Measurements from ENCODE around the gene SLC38A7.
"Not testable (repeated sequence)": the region's sequence is repeated elsewhere in the genome, so short reads cannot be mapped to it uniquely, and the experiment has no call there.

SLC38A7 gene

GRCh38 chr16:58678269-58678668 lies 6.3 kb downstream of the SLC38A7 start:
- no peak for DNase-seq

DNA sequence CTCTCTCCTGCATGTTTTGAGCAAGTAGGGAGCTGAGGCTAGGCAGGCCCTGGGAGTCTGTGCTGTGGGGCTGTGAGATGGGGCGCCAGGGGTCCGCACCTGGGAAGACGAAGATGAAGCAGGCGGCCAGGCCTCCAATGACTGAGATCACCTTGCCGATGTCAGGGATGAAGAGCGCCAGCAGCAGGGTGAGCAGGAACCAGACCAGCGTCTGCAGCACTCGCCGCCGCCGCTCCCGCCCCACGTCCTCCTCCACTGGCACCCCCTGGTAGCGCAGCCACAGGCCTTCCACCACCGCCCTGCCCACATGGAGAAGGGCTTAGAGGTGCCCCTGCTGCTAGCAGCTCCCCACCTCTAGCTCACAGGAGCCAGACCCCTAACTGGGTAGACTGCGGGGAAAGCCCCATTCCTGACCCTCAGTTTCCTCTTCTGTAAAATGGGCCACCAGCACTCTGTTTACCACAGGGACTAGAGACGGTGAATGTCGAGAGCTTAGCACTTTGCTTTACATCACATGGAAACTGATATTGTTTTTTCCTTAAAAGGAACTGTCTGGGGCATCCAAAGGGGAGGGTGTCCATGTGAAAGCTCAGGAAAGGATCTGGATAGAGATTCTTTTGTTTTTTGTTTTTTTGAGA lies 13.5 kb downstream of the SLC38A7 start:
- no peak for DNase-seq

DNA sequence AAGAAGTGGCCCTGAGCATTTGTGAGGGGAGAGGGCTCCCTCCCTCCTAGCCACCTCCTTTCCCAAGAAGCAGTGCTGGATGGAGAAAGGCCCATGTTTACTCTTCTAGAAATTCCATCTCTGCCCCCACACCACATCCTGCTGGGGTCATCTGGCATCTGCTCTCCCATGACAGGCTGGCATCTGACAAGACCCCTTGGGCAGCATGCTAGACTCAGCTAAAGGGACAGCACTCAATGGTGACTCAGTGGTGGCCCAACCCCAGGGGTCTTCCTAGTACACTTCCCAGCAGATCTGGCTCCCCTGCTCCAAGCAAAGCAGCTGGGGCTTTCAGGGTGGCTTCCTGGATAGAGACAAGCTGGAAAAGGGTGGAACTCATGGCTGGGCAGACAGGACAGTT lies 14.4 kb downstream of the SLC38A7 start:
- no peak for DNase-seq

GRCh38 chr16:58665200-58665599 lies 19.4 kb downstream of the SLC38A7 start:
- DNase-seq: no peak

GRCh38 chr16:58661199-58661830 lies 23.3 kb downstream of the SLC38A7 start:
- DNase-seq: peak; percentile 12

GRCh38 chr16:58659911-58660310 lies 24.7 kb downstream of the SLC38A7 start:
- not testable (repeated sequence) for DNase-seq

GRCh38 chr16:58658796-58659211 lies 25.8 kb downstream of the SLC38A7 start:
- no peak for DNase-seq

GRCh38 chr16:58656899-58657298 lies 27.7 kb downstream of the SLC38A7 start:
- no peak for DNase-seq

DNA sequence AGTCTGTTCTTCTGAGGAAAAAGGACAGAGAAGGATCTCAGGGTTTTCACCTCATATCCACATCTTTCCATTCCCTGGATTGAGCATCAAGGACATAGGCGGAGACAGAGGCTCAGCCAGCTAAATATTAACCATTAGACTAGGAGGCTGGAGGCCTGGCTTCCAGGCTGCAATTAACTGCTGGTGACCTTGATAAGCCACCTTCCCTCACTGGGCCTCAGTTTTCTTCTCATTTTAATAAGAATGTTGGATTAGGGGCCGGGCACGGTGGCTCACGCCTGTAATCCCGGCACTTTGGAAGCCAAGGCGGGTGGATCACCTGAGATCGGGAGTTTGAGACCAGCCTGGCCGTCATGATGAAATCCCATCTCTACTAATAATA lies 29.4 kb downstream of the SLC38A7 start:
- DNase-seq: no peak

GRCh38 chr16:58654560-58655214 lies 29.9 kb downstream of the SLC38A7 start:
- DNase-seq: no peak

DNA sequence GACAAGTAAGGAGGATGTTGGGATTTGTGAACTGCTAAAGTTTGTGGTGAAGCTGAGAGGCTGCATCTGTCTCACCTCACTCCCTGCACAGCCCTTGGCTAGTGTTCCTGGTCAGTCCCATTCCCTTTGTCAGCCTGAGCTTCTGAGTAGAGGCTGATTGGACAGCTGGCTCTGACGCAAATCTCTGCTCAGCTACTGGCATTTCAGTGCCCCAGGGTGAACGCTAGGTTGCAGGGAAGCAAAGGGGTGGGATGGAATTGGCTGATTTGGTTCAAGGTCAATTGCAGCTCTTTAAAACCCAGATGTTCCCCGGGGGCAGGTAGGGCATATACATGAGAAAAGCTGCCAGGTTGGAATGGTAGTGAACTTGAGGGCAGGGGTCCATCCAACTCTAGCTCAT lies 31.8 kb downstream of the SLC38A7 start:
- no peak for DNase-seq

GRCh38 chr16:58651965-58652348 lies 32.6 kb downstream of the SLC38A7 start:
- no peak for DNase-seq

DNA sequence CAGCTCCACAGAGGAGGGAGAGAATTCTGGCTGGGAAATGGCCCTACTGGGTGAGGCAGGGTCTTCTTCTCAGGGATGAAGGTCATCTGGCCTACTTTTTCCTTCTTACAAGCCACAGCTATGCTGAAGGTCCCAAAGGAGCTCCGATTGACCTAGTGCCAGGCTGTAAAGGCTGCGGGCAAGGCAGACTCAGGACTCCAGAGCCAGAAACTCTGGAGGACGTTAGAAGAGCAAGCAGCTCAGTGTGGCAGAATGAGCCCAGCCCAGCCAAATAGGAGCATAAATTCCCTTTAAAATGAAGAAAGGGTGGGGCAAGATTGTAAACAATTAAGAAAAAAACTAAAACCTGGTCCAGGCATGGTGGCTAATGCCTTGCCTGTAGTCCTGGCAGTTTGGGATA lies 34.9 kb downstream of the SLC38A7 start:
- no peak for DNase-seq

GRCh38 chr16:58647107-58647506 lies 37.5 kb downstream of the SLC38A7 start:
- DNase-seq: no peak

- no peak for DNase-seq
Observed at GRCh38 chr16:58644765-58645487, 39.6 kb downstream of the SLC38A7 start.

DNA sequence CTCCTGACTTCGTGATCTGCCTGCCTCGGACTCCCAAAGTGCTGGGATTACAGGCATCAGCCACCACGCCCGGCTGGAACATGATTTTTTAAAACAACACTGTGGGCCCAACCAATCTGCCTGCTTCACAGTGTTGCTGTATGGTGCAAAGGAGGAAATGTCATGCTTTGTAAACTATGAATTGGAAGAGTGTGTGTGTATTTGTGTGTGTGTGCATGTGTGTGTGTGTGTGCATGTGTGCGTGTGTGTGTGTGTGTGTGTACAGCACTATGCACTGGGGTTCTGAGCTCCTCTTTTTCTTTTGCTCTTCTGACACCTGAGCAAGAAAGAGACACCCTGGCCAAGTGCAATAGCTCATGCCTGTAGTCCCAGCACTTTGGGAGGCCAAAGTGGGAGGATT lies 40.5 kb downstream of the SLC38A7 start:
- no peak for DNase-seq

DNA sequence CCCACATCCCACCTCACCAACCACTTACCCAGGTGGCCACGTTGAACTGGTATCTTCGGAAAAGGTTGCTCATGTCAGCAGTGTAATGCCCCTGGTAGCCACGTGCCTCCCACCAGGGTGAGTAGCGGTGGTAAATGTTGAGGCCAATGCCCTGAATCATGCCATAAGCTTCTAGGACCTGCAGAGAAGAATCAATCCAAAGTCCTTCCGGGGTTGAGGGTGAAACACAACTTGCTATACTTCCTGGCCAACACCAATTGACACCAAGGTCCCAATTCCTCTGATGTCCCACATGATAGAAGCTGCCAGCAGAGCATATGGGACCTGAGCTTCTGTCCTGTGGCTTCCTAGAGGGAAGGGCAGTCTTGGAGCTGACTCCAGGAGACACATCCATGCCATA lies 43.6 kb downstream of the SLC38A7 start:
- DNase-seq: no peak

- no peak for DNase-seq
Observed at GRCh38 chr16:58639836-58640235, 44.7 kb downstream of the SLC38A7 start.

- DNase-seq: no peak
Observed at GRCh38 chr16:58639230-58639629, 45.3 kb downstream of the SLC38A7 start.

DNA sequence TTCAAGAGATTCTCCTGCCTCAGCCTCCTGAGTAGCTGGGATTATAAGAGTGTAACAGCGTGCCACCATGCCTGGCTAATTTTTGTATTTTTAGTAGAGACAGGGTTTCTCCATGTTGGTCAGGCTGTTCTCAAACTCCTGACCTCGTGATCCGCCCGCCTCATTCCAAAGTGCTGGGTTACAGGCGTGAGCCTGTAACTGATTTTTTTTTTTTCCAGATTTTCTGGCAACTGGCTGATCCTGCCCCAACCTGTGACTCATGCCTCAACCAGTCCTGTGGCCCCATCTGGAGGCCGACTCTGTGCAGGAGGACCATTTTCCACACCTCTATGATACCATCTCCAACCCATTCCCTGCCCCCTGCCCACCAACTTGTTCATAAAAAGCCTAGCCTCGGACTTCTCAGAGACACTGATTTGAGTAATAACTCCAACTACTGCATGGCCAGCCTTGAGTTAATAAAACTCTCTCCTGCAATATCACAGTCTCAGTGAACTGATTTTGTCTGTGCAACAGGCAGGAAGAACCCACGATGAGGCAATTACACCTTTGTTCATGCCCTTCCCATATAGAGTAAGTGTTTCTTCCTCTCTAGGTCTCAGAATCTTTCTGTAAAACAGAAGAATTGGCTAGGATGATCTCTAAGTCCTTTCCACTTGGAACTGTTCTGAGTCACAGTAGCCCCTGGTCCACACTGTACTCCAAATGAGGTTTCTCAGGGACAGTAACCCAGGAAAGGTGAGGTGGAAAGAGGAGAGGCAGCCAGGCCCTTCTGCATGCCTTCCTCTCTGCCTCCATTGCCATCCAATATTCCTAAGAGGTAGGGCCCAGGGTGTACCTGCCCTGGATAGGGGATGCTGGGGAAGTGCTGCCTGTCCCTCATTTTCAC lies 46.2 kb downstream of the SLC38A7 start:
- DNase-seq: no peak

DNA sequence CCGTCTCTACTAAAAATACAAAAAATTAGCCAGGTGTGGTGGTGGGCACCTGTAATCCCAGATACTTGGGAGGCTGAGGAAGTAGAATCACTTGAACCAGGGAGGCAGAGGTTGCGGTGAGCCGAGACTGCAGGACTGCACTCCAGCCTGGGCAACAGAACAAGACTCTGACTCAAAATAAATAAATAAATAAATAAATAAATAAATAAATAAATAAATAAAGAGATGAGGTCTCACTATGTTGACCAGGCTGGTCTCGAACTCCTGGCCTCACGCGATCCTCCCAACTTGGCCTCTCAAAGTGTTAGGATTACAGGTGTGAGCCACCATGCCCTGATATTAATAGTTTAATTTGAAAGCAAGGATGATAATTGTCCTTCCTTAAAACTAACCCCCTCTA lies 47.5 kb downstream of the SLC38A7 start:
- not testable (repeated sequence) for DNase-seq

DNA sequence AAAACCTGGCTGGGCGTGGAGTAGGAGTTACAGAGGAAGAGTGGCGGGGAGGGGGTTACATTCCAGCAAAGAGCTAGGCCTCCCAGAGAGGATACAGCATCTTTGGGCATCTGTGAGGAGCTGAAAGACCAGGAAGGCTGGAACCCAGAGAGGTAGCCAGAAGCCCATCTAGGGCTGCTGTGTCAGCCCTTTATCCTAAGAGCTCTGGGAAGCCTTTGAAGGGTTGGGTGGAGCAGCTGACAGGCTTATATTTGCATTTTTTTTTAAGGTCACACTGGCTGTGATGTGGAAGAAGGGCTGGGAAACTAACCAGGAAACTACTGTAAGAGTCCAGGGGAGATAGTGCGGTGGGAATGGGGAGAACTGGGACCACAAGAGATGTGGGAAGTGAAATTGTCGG lies 48.1 kb downstream of the SLC38A7 start:
- DNase-seq: no peak

GRCh38 chr16:58635502-58635901 lies 49.1 kb downstream of the SLC38A7 start:
- DNase-seq: no peak

All from KG1 (cell line).